ENCODE results near the gene LMTK3.

DNA sequence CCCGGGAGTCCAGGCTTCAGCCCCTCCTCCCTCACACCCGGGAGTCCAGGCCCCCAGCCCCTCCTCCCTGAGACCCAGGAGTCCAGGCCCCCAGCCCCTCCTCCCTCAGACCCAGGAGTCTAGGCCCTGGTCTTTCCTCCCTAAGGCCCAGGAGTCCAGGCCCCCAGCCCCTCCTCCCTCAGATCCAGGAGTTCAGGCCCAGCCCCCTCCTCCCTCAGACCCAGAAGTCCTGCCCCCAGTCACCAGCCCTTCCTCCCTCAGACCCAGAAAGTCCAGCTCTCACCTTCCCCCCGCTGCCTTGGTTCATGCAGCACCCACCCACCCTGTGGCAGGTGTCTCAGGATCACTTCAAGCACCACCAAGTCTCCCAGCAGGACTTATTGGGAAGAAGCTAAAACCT, 28.3 kb downstream of the LMTK3 start:
- TF ChIP-seq, protein P1, sequence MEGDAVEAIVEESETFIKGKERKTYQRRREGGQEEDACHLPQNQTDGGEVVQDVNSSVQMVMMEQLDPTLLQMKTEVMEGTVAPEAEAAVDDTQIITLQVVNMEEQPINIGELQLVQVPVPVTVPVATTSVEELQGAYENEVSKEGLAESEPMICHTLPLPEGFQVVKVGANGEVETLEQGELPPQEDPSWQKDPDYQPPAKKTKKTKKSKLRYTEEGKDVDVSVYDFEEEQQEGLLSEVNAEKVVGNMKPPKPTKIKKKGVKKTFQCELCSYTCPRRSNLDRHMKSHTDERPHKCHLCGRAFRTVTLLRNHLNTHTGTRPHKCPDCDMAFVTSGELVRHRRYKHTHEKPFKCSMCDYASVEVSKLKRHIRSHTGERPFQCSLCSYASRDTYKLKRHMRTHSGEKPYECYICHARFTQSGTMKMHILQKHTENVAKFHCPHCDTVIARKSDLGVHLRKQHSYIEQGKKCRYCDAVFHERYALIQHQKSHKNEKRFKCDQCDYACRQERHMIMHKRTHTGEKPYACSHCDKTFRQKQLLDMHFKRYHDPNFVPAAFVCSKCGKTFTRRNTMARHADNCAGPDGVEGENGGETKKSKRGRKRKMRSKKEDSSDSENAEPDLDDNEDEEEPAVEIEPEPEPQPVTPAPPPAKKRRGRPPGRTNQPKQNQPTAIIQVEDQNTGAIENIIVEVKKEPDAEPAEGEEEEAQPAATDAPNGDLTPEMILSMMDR (conservative IDR thresholded peaks at IDR 0.05 in 1 of 2, IDR thresholded peaks at IDR 0.05 in 1 of 2; ENCODE audit: low read depth in 1 of 2, low read length in 2 of 2) = no peak
- no peak for TF ChIP-seq EZH2 (IDR thresholded peaks at IDR 0.05; ENCODE audit: low read length, missing control alignments)
